Breast epithelium (tissue), 3 donors: ENCODE results near the gene SFI1.

Experiments used
- CTCF ChIP-seq, 3 donors: fragments of 450-650 bp; IDR thresholded peaks; one replicate each; pipeline ENCODE4 v1.5.1; 2016 to 2017; ENCODE audit warnings: antibody characterized with exemption in 3 of 3, mild to moderate bottlenecking in 3 of 3, moderate library complexity in 3 of 3
- POLR2A ChIP-seq: fragments of 450-650 bp; IDR thresholded peaks from one replicate; pipeline ENCODE4 v1.6.1; 2016; ENCODE audit warnings: antibody characterized with exemption, mild to moderate bottlenecking, moderate library complexity
- POLR2AphosphoS5 ChIP-seq, 3 donors: sonication (generic); formaldehyde crosslinking; IDR thresholded peaks; one replicate each; pipeline ENCODE4 v1.6.1; 2017; ENCODE audit warnings: antibody characterized with exemption in 3 of 3

GRCh38 chr22:31650391-31650790 lies 154.1 kb downstream of the SFI1 start:
- TF ChIP-seq CTCF (IDR thresholded peaks at IDR 0.05) (no peak), POLR2A (no peak), POLR2AphosphoS5 (IDR thresholded peaks at IDR 0.05) (no peak)
